H9 (cell line): ENCODE results near the gene CRIP2. TPM values are rescaled to one million over a fixed set of nuclear protein-coding genes. Genes with fewer than 3 reads are reported as not detected.

Experiments
- DNase-seq: peaks from one replicate; pipeline ENCODE4 v3.0.0-alpha.2; 2017
- H2AFZ ChIP-seq: one replicate; pipeline ENCODE4 v1.6.1; 2013; ENCODE audit warnings: mild to moderate bottlenecking, low read length, control low read depth, moderate library complexity
- H2AK5ac ChIP-seq: 2 replicates; pipeline ENCODE4 v1.6.1; 2013; ENCODE audit warnings: low read length, control low read depth, mixed read lengths; ENCODE audit not compliant: insufficient read length
- H2BK120ac ChIP-seq: one replicate; pipeline ENCODE4 v1.6.1; 2013; ENCODE audit warnings: low read depth, mild to moderate bottlenecking, low read length, control low read depth, inconsistent platforms; ENCODE audit not compliant: poor library complexity, severe bottlenecking
- H2BK12ac ChIP-seq: 2 replicates; pipeline ENCODE4 v1.6.1; 2013; ENCODE audit warnings: low read length, control low read depth, mixed read lengths, low read depth; ENCODE audit not compliant: insufficient read length
- H2BK15ac ChIP-seq: 2 replicates; pipeline ENCODE4 v1.6.1; 2013; ENCODE audit warnings: low read depth, low read length, control low read depth
- H2BK20ac ChIP-seq: one replicate; pipeline ENCODE4 v1.6.1; 2013; ENCODE audit warnings: low read depth, mild to moderate bottlenecking, low read length, control low read depth, inconsistent platforms; ENCODE audit not compliant: poor library complexity, severe bottlenecking
- H2BK5ac ChIP-seq: 2 replicates; pipeline ENCODE4 v1.6.1; 2013; ENCODE audit warnings: low read length, control low read depth, mixed read lengths; ENCODE audit not compliant: insufficient read length
- H3K14ac ChIP-seq: 2 replicates; pipeline ENCODE4 v1.6.1; 2013; ENCODE audit warnings: low read length, control low read depth; ENCODE audit not compliant: insufficient read depth
- H3K18ac ChIP-seq: 2 replicates; pipeline ENCODE4 v1.6.1; 2013; ENCODE audit warnings: low read depth, mild to moderate bottlenecking, mixed read lengths, low read length, control low read depth; ENCODE audit not compliant: insufficient read length
- H3K23ac ChIP-seq: 2 replicates; pipeline ENCODE4 v1.6.1; 2013; ENCODE audit warnings: low read length, control low read depth, mixed read lengths, low read depth; ENCODE audit not compliant: insufficient read length
- H3K23me2 ChIP-seq: 2 replicates; pipeline ENCODE4 v1.6.1; 2013; ENCODE audit warnings: low read depth, mild to moderate bottlenecking, mixed read lengths, low read length, control low read depth; ENCODE audit not compliant: insufficient read length, poor library complexity, severe bottlenecking
- H3K27ac ChIP-seq: 2 replicates; pipeline ENCODE4 v1.5.1; 2013; ENCODE audit warnings: low read length, control low read depth, mixed read lengths, low read depth; ENCODE audit not compliant: insufficient read length
- H3K27me3 ChIP-seq: 2 replicates; pipeline ENCODE4 v1.6.1; 2013; ENCODE audit warnings: low read length, control low read depth, inconsistent platforms; ENCODE audit not compliant: insufficient read depth
- H3K4ac ChIP-seq: 2 replicates; pipeline ENCODE4 v1.6.1; 2013; ENCODE audit warnings: low read depth, mild to moderate bottlenecking, control low read depth, inconsistent platforms, low read length, moderate library complexity
- H3K4me1 ChIP-seq: 2 replicates; pipeline ENCODE4 v1.6.1; 2013; ENCODE audit warnings: low read length, control low read depth, inconsistent platforms; ENCODE audit not compliant: insufficient read depth
- H3K4me2 ChIP-seq: 2 replicates; pipeline ENCODE4 v1.6.1; 2013; ENCODE audit warnings: low read length, control low read depth, mixed read lengths; ENCODE audit not compliant: insufficient read length, insufficient read depth
- H3K56ac ChIP-seq: 2 replicates; pipeline ENCODE4 v1.6.1; 2013; ENCODE audit warnings: low read depth, mild to moderate bottlenecking, mixed read lengths, low read length, control low read depth; ENCODE audit not compliant: insufficient read length
- H3K79me1 ChIP-seq: 2 replicates; pipeline ENCODE4 v1.6.1; 2013; ENCODE audit warnings: low read depth, mild to moderate bottlenecking, moderate library complexity, low read length, control low read depth, inconsistent platforms; ENCODE audit not compliant: insufficient read depth, poor library complexity, severe bottlenecking
- H3K79me2 ChIP-seq: 2 replicates; pipeline ENCODE4 v1.6.1; 2013; ENCODE audit warnings: low read length, control low read depth, inconsistent platforms; ENCODE audit not compliant: insufficient read depth
- H3K9ac ChIP-seq: 2 replicates; pipeline ENCODE4 v1.6.1; 2013; ENCODE audit warnings: low read length, control low read depth, mixed read lengths; ENCODE audit not compliant: insufficient read length; ENCODE audit errors: extremely low read depth
- H3K9me3 ChIP-seq: one replicate; pipeline ENCODE4 v1.6.1; 2013; ENCODE audit warnings: low read depth, low read length, inconsistent platforms; ENCODE audit not compliant: control insufficient read depth
- H3T11ph ChIP-seq: one replicate; pipeline ENCODE4 v1.6.1; 2013; ENCODE audit warnings: mild to moderate bottlenecking, low read length, control low read depth, inconsistent platforms
- H4K20me1 ChIP-seq: one replicate; pipeline ENCODE4 v1.6.1; 2013; ENCODE audit not compliant: control insufficient read depth, insufficient read length, insufficient read depth
- H4K5ac ChIP-seq: 2 replicates; pipeline ENCODE4 v1.6.1; 2013; ENCODE audit warnings: low read depth, mild to moderate bottlenecking, mixed read lengths, low read length, control low read depth; ENCODE audit not compliant: insufficient read length
- H4K8ac ChIP-seq: replicated peaks from 2 replicates; pipeline ENCODE4 v1.6.1; 2013; ENCODE audit warnings: low read length, control low read depth, mixed read lengths, low read depth; ENCODE audit not compliant: insufficient read length
- H4K91ac ChIP-seq: 2 replicates; pipeline ENCODE4 v1.6.1; 2013; ENCODE audit warnings: low read depth, mild to moderate bottlenecking, moderate library complexity, mixed read lengths, low read length, control low read depth; ENCODE audit not compliant: insufficient read length
- H3K27ac Mint-ChIP-seq, 3 experiments: 2 replicates in 2 of 3; 3 replicates in 1 of 3; pipeline ENCODE4 v1.8.0; 2020 to 2021; ENCODE audit warnings: mixed read lengths in 3 of 3, mild to moderate bottlenecking in 1 of 3, moderate library complexity in 1 of 3
- H3K27me3 Mint-ChIP-seq: 2 replicates; pipeline ENCODE4 v1.8.0; 2021; ENCODE audit warnings: low read depth, mild to moderate bottlenecking, moderate library complexity, mixed read lengths
- H3K36me3 Mint-ChIP-seq, 3 experiments: 2 replicates in 2 of 3; 3 replicates in 1 of 3; pipeline ENCODE4 v1.8.0; 2020 to 2021; ENCODE audit warnings: low read depth in 3 of 3, mixed read lengths in 3 of 3; ENCODE audit not compliant: insufficient read depth in 1 of 3
- H3K4me1 Mint-ChIP-seq, 2 experiments: 2 replicates each; pipeline ENCODE4 v1.8.0; 2020; ENCODE audit warnings: mixed read lengths in 2 of 2
- H3K4me3 Mint-ChIP-seq, 2 experiments: 2 replicates in 1 of 2; 3 replicates in 1 of 2; pipeline ENCODE4 v1.8.0; 2020 to 2021; ENCODE audit warnings: mild to moderate bottlenecking in 2 of 2, mixed read lengths in 2 of 2, moderate library complexity in 1 of 2
- H3K9me3 Mint-ChIP-seq, 2 experiments: 2 replicates in 1 of 2; 3 replicates in 1 of 2; pipeline ENCODE4 v1.8.0; 2020; ENCODE audit warnings: mild to moderate bottlenecking in 2 of 2, mixed read lengths in 2 of 2, moderate library complexity in 1 of 2
- CTCF ChIP-seq: fragments of 200-600 bp; sonication (generic); conservative IDR thresholded peaks from 3 replicates; pipeline ENCODE4 v1.8.0; 2021; ENCODE audit warnings: antibody characterized with exemption, mild to moderate bottlenecking
- WGBS: extraction: QIAGEN DNeasy Blood & Tissue Kit; methylation state at CpG from one replicate; pipeline ENCODE4 v1.1.7; 2013; ENCODE audit warnings: missing lambda C conversion rate, low lambda C conversion rate, mixed read lengths; ENCODE audit not compliant: insufficient read length; ENCODE audit errors: extremely low coverage; 5-methylcytosine and 5-hydroxymethylcytosine counted together
- total RNA-seq: library from RNA; stranded (reverse); gene quantifications from 2 replicates; pipeline ENCODE4 v1.2.1, GENCODE V29; 2021

The CRIP2 gene
- total RNA-seq, 1 experiment from 2014 or later: 5.7 TPM

- no peak overlapping the region; the same call in 1 of the 2 replicates for H3K14ac ChIP-seq
- H3K27me3 ChIP-seq: no peaks in the 10 kb centered on the region
- no peak overlapping the region for H2BK120ac ChIP-seq
- no peak overlapping the region; a peak in 1 of 7 replicates for H3K27ac Mint-ChIP-seq
- H3K9me3 ChIP-seq: no peaks in the 10 kb centered on the region
- no peak overlapping the region for H4K8ac ChIP-seq
- H3K27me3 Mint-ChIP-seq: peaks cover 2% of the 10 kb centered on the region; the same call in 1 of the 2 replicates
- no peak overlapping the region for H3K27ac ChIP-seq
- no peak overlapping the region for H3K23ac ChIP-seq
- no peak overlapping the region for H3T11ph ChIP-seq
- H3K4me1 ChIP-seq: no peaks in the 10 kb centered on the region
- no peak overlapping the region for H2BK5ac ChIP-seq
- H3K4me3 Mint-ChIP-seq: no peak overlapping the region; a peak in 1 of 5 replicates
- H2BK20ac ChIP-seq: no peak overlapping the region
- H3K23me2 ChIP-seq: peaks cover 2% of the 10 kb centered on the region
- no peak overlapping the region for H4K5ac ChIP-seq
- no peaks in the 10 kb centered on the region; a peak in 1 of 7 replicates for H3K36me3 Mint-ChIP-seq
- H3K9ac ChIP-seq: no peak overlapping the region
- H2BK15ac ChIP-seq: no peak overlapping the region
- no peaks in the 10 kb centered on the region for H3K79me2 ChIP-seq
- H4K91ac ChIP-seq: no peak overlapping the region
- H3K79me1 ChIP-seq: no peaks in the 10 kb centered on the region
- WGBS: no CpG with 5 or more reads among the region's 13 CpGs
- H2AK5ac ChIP-seq: no peak overlapping the region
- no peak for TF ChIP-seq CTCF
- no peak overlapping the region for H3K4me2 ChIP-seq
- no peak for DNase-seq
- no peak overlapping the region for H3K56ac ChIP-seq
- H3K18ac ChIP-seq: no peak overlapping the region
- no peak overlapping the region for H2BK12ac ChIP-seq
- no peak overlapping the region for H2AFZ ChIP-seq
- H3K4ac ChIP-seq: no peak overlapping the region
- H3K9me3 Mint-ChIP-seq: peaks cover 0 to 4% of the 10 kb centered on the region in 2 experiments; a peak in 1 of 5 replicates
- H4K20me1 ChIP-seq: no peaks in the 10 kb centered on the region
- H3K4me1 Mint-ChIP-seq: peaks cover 0 to 4% of the 10 kb centered on the region in 2 experiments; a peak in 2 of 4 replicates
These were observed 27.1 kb downstream of the CRIP2 start for GRCh38 chr14:105501504-105502291.
